ENCODE results near the gene FHOD3. TPM values are rescaled to one million over a fixed set of nuclear protein-coding genes. Genes with fewer than 3 reads are reported as not detected.

Gene FHOD3
- total RNA-seq, 1 experiment from 2014 or later = 22.7 TPM

- no peak for DNase-seq (ENCODE audit: low read depth, low spot score)
- TF ChIP-seq POLR2AphosphoS5 (IDR thresholded peaks at IDR 0.05; ENCODE audit: low read depth, low read length) = no peak
- no peak for TF ChIP-seq SIN3A (IDR thresholded peaks at IDR 0.05; ENCODE audit: borderline replicate concordance, insufficient read depth, low read depth, low read length)
- no peak for TF ChIP-seq REST (IDR thresholded peaks at IDR 0.05; ENCODE audit: insufficient read depth in 1 of 2, low read depth in 2 of 2, low read length in 1 of 2)
- no peak for TF ChIP-seq TCF7L2 (IDR thresholded peaks at IDR 0.05; ENCODE audit: low read depth, low read length)
- TF ChIP-seq CTCF (IDR thresholded peaks at IDR 0.05) = no peak
- intact Hi-C loops (cut with micrococcal nuclease; ENCODE audit: unreplicated experiment) = no loop called here
- no peak overlapping the region for H3K27ac ChIP-seq (ENCODE audit: low read length)
- BruUV-seq (replicated peaks) = no TSS peak
- H3K36me3 ChIP-seq (ENCODE audit: control insufficient read depth, insufficient read depth, low read length) = no peaks in the 10 kb centered on the region
- H3K4me3 ChIP-seq (ENCODE audit: low read depth in 2 of 2, low read length in 2 of 2) = no peak overlapping the region
- no peaks in the 10 kb centered on the region for H3K27me3 ChIP-seq (ENCODE audit: control insufficient read depth, insufficient read depth, low read length)
- in situ Hi-C loops (cut with HindIII; ENCODE audit: low pct_unique_long_range_greater_than_20kb, low sequenced_read_pairs) = no loop called here
- CTCF ChIA-PET = interaction anchor here (0.7 kb wide), 1 partner anchor 237 kb away, joined by 3 read pairs; no protein-coding TSS in a partner anchor
- peaks cover 8% of the 10 kb centered on the region; the same call in 1 of the 2 replicates for H3K4me1 ChIP-seq (ENCODE audit: control insufficient read depth, insufficient read depth, low read length)
- H3K9me3 ChIP-seq (ENCODE audit: control insufficient read depth, insufficient read depth, low read depth, low read length) = no peaks in the 10 kb centered on the region
- POLR2A ChIA-PET = interaction anchor here (0.6 kb wide), 1 partner anchor 12 kb away, joined by 3 read pairs; no protein-coding TSS in a partner anchor
- ATAC-seq = no peak
These were observed 270.3 kb downstream of the FHOD3 start for GRCh38 chr18:36567800-36568199.

- BruUV-seq (replicated peaks) = no TSS peak
- no peak for DNase-seq (ENCODE audit: low read depth, low spot score)
- POLR2A ChIA-PET = interaction anchor here (0.6 kb wide), 1 partner anchor 84 kb away, joined by 11 read pairs; no protein-coding TSS in a partner anchor
- in situ Hi-C loops (cut with HindIII; ENCODE audit: low pct_unique_long_range_greater_than_20kb, low sequenced_read_pairs) = no loop called here
- Histone ChIP-seq H3K36me3 (ENCODE audit: control insufficient read depth, insufficient read depth, low read length) (no peaks in the 10 kb centered on the region), H3K4me3 (ENCODE audit: low read depth in 2 of 2, low read length in 2 of 2) (no peak overlapping the region), H3K9me3 (ENCODE audit: control insufficient read depth, insufficient read depth, low read depth, low read length) (no peaks in the 10 kb centered on the region), H3K27ac (ENCODE audit: low read length) (no peak overlapping the region), H3K27me3 (ENCODE audit: control insufficient read depth, insufficient read depth, low read length) (no peaks in the 10 kb centered on the region), H3K4me1 (ENCODE audit: control insufficient read depth, insufficient read depth, low read length) (peaks cover 8% of the 10 kb centered on the region; the same call in 1 of the 2 replicates)
- intact Hi-C loops (cut with micrococcal nuclease; ENCODE audit: unreplicated experiment) = no loop called here
- no peak for ATAC-seq
- TF ChIP-seq CTCF (IDR thresholded peaks at IDR 0.05) (no peak), REST (IDR thresholded peaks at IDR 0.05; ENCODE audit: insufficient read depth in 1 of 2, low read depth in 2 of 2, low read length in 1 of 2) (no peak), TCF7L2 (IDR thresholded peaks at IDR 0.05; ENCODE audit: low read depth, low read length) (no peak), SIN3A (IDR thresholded peaks at IDR 0.05; ENCODE audit: borderline replicate concordance, insufficient read depth, low read depth, low read length) (no peak), POLR2AphosphoS5 (IDR thresholded peaks at IDR 0.05; ENCODE audit: low read depth, low read length) (no peak)
- CTCF ChIA-PET = no interaction called here
These were observed 271.0 kb downstream of the FHOD3 start for GRCh38 chr18:36568487-36568886.

Data from Panc1 (cell line).